GM12864 (cell line): ENCODE data around the gene UROS.

ENCODE experiments used
- DNase-seq: peaks from one replicate; pipeline ENCODE4 v3.0.0-alpha.2; 2011; ENCODE audit warnings: low read depth
- H3K4me3 ChIP-seq: 2 replicates; pipeline ENCODE4 v1.5.1; 2011; ENCODE audit warnings: mild to moderate bottlenecking, low read depth, low read length, control low read depth
- TF ChIP-seq, protein P1 (sequence below): IDR thresholded peaks from 2 replicates; pipeline ENCODE4 v1.5.1; 2011; ENCODE audit warnings: low read depth, mild to moderate bottlenecking, moderate library complexity, low read length, control low read depth, inconsistent platforms; ENCODE audit errors: missing control alignments

Gene UROS

DNA sequence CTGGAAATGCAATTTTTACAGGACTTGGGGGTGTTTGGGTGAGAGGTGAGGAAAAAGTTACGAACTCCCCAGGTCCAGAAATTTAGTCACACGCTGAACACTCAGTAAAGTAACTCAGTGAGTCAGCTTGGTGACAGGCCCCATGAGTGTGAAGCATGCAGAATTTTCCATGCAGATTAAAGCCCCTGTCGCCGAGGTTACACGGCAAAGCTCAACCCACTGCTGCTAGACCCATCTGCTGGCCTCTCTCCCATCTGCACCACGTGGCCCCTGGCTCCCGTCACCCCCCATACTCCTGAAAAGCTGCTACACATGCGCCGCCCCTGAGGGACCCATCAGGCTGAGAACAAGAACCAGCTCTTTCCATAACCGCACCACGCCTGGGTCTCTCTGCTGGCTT, 40.4 kb downstream of the UROS start:
- DNase-seq = no peak
- TF ChIP-seq, protein P1, sequence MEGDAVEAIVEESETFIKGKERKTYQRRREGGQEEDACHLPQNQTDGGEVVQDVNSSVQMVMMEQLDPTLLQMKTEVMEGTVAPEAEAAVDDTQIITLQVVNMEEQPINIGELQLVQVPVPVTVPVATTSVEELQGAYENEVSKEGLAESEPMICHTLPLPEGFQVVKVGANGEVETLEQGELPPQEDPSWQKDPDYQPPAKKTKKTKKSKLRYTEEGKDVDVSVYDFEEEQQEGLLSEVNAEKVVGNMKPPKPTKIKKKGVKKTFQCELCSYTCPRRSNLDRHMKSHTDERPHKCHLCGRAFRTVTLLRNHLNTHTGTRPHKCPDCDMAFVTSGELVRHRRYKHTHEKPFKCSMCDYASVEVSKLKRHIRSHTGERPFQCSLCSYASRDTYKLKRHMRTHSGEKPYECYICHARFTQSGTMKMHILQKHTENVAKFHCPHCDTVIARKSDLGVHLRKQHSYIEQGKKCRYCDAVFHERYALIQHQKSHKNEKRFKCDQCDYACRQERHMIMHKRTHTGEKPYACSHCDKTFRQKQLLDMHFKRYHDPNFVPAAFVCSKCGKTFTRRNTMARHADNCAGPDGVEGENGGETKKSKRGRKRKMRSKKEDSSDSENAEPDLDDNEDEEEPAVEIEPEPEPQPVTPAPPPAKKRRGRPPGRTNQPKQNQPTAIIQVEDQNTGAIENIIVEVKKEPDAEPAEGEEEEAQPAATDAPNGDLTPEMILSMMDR = no peak
- H3K4me3 ChIP-seq = no peak overlapping the region

DNA sequence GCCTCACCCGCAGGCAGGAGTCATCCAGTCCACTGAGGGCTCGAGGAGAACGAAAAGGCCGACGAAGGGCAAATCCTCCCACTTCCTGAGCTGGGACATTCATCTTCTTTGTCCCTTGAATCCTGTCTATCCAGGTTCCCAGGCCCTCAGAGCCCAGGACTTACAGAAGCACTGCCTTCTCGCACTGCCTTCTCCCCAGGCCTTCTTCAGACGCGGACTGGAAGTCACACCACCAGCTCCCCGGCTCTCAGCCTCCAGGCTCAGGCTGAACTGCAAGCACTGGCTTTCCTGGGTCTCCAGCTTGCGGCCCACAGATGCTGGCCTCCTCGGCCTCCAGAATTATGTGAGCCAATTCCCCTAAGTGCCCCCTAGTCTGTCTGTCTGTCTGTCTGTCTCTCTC, 41.0 kb downstream of the UROS start:
- DNase-seq = no peak
- TF ChIP-seq, protein P1 = no peak
- H3K4me3 ChIP-seq = no peak overlapping the region

GRCh38 chr10:125781374-125781773, 41.7 kb downstream of the UROS start:
- DNase-seq = no peak
- TF ChIP-seq, protein P1 = no peak
- H3K4me3 ChIP-seq = no peak overlapping the region

- no peak overlapping the region for H3K4me3 ChIP-seq
- no peak for DNase-seq
- TF ChIP-seq, protein P1 = no peak
Observed at GRCh38 chr10:125779403-125780327, 43.4 kb downstream of the UROS start.

DNA sequence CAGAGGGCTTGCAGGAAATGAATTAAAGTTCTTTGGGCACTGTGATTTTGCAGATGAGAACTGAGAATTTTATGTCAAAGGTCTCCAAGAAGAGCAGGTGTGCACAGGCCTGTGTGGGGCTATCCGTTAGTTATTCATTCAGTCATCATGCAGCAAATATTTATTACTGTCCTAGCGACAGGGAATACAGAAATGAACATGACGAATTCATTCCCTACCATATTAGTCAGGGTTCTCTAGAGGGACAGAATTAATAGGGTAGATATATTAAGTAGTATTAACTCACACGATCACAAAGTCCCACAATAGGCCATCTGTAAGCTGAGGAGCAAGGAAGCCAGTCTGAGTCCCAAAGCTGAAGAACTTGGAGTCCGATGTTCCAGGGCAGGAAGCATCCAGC, 44.5 kb downstream of the UROS start:
- TF ChIP-seq, protein P1 = no peak
- no peak overlapping the region for H3K4me3 ChIP-seq
- no peak for DNase-seq

DNA sequence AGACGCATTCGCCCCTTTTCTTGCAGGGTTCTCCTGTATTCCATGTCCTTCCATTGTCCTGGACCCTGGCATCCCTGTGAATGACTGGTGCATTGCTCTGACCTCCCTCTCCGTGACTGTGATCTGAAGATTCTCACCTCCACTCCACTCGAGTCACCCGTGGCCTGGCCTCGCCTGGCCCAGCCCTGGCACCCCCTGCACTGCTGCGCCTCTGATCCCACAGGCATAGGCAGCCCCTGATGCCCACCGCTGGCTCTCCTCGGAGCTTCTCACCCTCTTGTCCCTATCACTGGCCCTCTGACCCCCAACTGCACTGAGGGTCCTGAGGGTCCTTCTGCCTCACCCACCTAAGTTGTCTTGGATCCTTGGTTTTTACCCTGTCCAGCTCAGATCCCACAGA, 45.3 kb downstream of the UROS start:
- no peak for DNase-seq
- TF ChIP-seq, protein P1 = no peak
- H3K4me3 ChIP-seq = no peak overlapping the region
